ENCODE results near the gene SPON2. TPM values are rescaled to one million over a fixed set of nuclear protein-coding genes. Genes with fewer than 3 reads are reported as not detected.

SPON2 gene
- total RNA-seq (10 to 100 TPM; 13.6 to 39.8 (median 18.9) TPM), total RNA-seq (2.0 to 20.8 (median 10.4) reads per million in 29 experiments)
- total RNA-seq (2013), result 38.1 TPM

- Mint-ChIP-seq H3K4me1 (peaks cover 18 to 33% (median 26%) of the 10 kb centered on the region in 3 donors), H3K4me3 (peak within 1 kb of the TSS; percentile 36 to 73 (median 64)), H3K36me3 (no peaks in the 10 kb centered on the region), H3K9me3 (no peaks in the 10 kb centered on the region), H3K27ac (no peak within 1 kb of the TSS), H3K27me3 (peaks cover 6 to 20% of the 10 kb centered on the region in 2 donors)
- Histone ChIP-seq H3K4me3 (ENCODE audit: control insufficient read depth in 1 of 2, extremely low read depth in 1 of 2, low read length in 1 of 2) (peak within 1 kb of the TSS; percentile 48 to 63), H3K9me3 (no peaks in the 10 kb centered on the region), H3K36me3 (ENCODE audit: control insufficient read depth in 2 of 2, extremely low read depth in 1 of 2, insufficient read depth in 1 of 2, low read length in 1 of 2) (peaks cover 0 to 2% of the 10 kb centered on the region in 2 donors), H3K27ac (ENCODE audit: low read length) (no peak within 1 kb of the TSS), H3K27me3 (replicated peaks in 1 of 2; ENCODE audit: control insufficient read depth in 2 of 2, extremely low read depth in 1 of 2, insufficient read depth in 2 of 2, low read length in 1 of 2) (peaks cover 0 to 69% of the 10 kb centered on the region in 2 experiments), H3K4me1 (ENCODE audit: control insufficient read depth in 1 of 2, extremely low read depth in 1 of 2, insufficient read depth in 2 of 2, low read length in 2 of 2) (peaks cover 3 to 71% of the 10 kb centered on the region in 2 experiments)
- ChIA-PET CTCF (interaction anchor here in 1 of 2 donors (0.5 kb wide), 1 partner anchor 12 kb away, joined by 5 read pairs; no protein-coding TSS in a partner anchor), POLR2A (no interaction called here)
- no peak for ATAC-seq (replicated peaks in 1 of 4)
- WGBS (ENCODE audit: insufficient coverage), result 9% methylated on average over 45 of the region's 54 CpGs
- peak in 2 of 35 experiments; percentile 22 to 24 for DNase-seq
These were observed at the start of gene SPON2 for GRCh38 chr4:1172228-1172851. TSS of gene SPON2 (minus strand) at chr4:1172583.

GRCh38 chr4:1221155-1221870 is 48.9 kb upstream of the SPON2 start:
- 92% methylated on average over 30 of the region's 33 CpGs for WGBS (ENCODE audit: insufficient coverage)
- DNase-seq, result no peak
- H3K4me3 Mint-ChIP-seq, result no peak overlapping the region

GRCh38 chr4:1220566-1220965 is 48.2 kb upstream of the SPON2 start:
- H3K36me3 ChIP-seq (ENCODE audit: control insufficient read depth in 2 of 2, extremely low read depth in 1 of 2, insufficient read depth in 1 of 2, low read length in 1 of 2), result peaks cover 24 to 43% of the 10 kb centered on the region in 2 donors
- H3K27me3 ChIP-seq (replicated peaks in 1 of 2; ENCODE audit: control insufficient read depth in 2 of 2, extremely low read depth in 1 of 2, insufficient read depth in 2 of 2, low read length in 1 of 2), result no peaks in the 10 kb centered on the region
- peaks cover 33% of the 10 kb centered on the region for H3K36me3 Mint-ChIP-seq
- no peak overlapping the region for H3K4me3 Mint-ChIP-seq
- no peaks in the 10 kb centered on the region for H3K9me3 ChIP-seq
- ChIA-PET POLR2A (no interaction called here), CTCF (no interaction called here)
- H3K27ac ChIP-seq (ENCODE audit: low read length), result no peak overlapping the region
- H3K4me1 ChIP-seq (ENCODE audit: control insufficient read depth in 1 of 2, extremely low read depth in 1 of 2, insufficient read depth in 2 of 2, low read length in 2 of 2), result peaks cover 8 to 46% of the 10 kb centered on the region in 2 experiments
- no peak overlapping the region for H3K4me3 ChIP-seq (ENCODE audit: control insufficient read depth in 1 of 2, extremely low read depth in 1 of 2, low read length in 1 of 2)
- DNase-seq (no peak), ATAC-seq (replicated peaks in 1 of 4) (no peak)
- no peak overlapping the region for H3K27ac Mint-ChIP-seq
- H3K9me3 Mint-ChIP-seq, result no peaks in the 10 kb centered on the region
- WGBS (ENCODE audit: insufficient coverage), result 95% methylated on average over 16 of the region's 16 CpGs
- no peaks in the 10 kb centered on the region for H3K27me3 Mint-ChIP-seq
- H3K4me1 Mint-ChIP-seq, result peaks cover 42 to 50% (median 42%) of the 10 kb centered on the region in 3 donors

More at GRCh38 chr4:1221155-1221870, 48.9 kb upstream of the SPON2 start:
- H3K36me3 ChIP-seq (ENCODE audit: control insufficient read depth in 2 of 2, extremely low read depth in 1 of 2, insufficient read depth in 1 of 2, low read length in 1 of 2), result peaks cover 24 to 43% of the 10 kb centered on the region in 2 donors
- H3K4me3 ChIP-seq (ENCODE audit: control insufficient read depth in 1 of 2, extremely low read depth in 1 of 2, low read length in 1 of 2), result no peak overlapping the region
- Mint-ChIP-seq H3K27ac (peak overlapping the region in 1 of 2 donors; percentile 4), H3K27me3 (no peaks in the 10 kb centered on the region), H3K36me3 (peaks cover 33% of the 10 kb centered on the region), H3K4me1 (peaks cover 38 to 44% (median 42%) of the 10 kb centered on the region in 3 donors), H3K9me3 (no peaks in the 10 kb centered on the region)
- no peaks in the 10 kb centered on the region for H3K27me3 ChIP-seq (replicated peaks in 1 of 2; ENCODE audit: control insufficient read depth in 2 of 2, extremely low read depth in 1 of 2, insufficient read depth in 2 of 2, low read length in 1 of 2)
- no peak for ATAC-seq (replicated peaks in 1 of 4)
- H3K9me3 ChIP-seq, result no peaks in the 10 kb centered on the region
- H3K27ac ChIP-seq (ENCODE audit: low read length), result no peak overlapping the region
- H3K4me1 ChIP-seq (ENCODE audit: control insufficient read depth in 1 of 2, extremely low read depth in 1 of 2, insufficient read depth in 2 of 2, low read length in 2 of 2), result peaks cover 5 to 39% of the 10 kb centered on the region in 2 experiments
- ChIA-PET POLR2A (interaction anchor here in 1 of 2 donors (0.6 kb wide), 1 partner anchor 441 kb away, joined by 9 read pairs; no protein-coding TSS in a partner anchor), CTCF (interaction anchor here in 1 of 2 donors (0.5 kb wide), 1 partner anchor 1156 kb away, joined by 4 read pairs; no protein-coding TSS in a partner anchor)

GRCh38 chr4:1219566-1219950 is 47.2 kb upstream of the SPON2 start:
- no peak for ATAC-seq (replicated peaks in 1 of 4)
- Histone ChIP-seq H3K4me1 (ENCODE audit: control insufficient read depth in 1 of 2, extremely low read depth in 1 of 2, insufficient read depth in 2 of 2, low read length in 2 of 2) (peaks cover 8 to 56% of the 10 kb centered on the region in 2 experiments), H3K4me3 (ENCODE audit: control insufficient read depth in 1 of 2, extremely low read depth in 1 of 2, low read length in 1 of 2) (no peak overlapping the region), H3K9me3 (no peaks in the 10 kb centered on the region), H3K36me3 (ENCODE audit: control insufficient read depth in 2 of 2, extremely low read depth in 1 of 2, insufficient read depth in 1 of 2, low read length in 1 of 2) (peaks cover 17 to 43% of the 10 kb centered on the region in 2 donors), H3K27me3 (replicated peaks in 1 of 2; ENCODE audit: control insufficient read depth in 2 of 2, extremely low read depth in 1 of 2, insufficient read depth in 2 of 2, low read length in 1 of 2) (no peaks in the 10 kb centered on the region), H3K27ac (ENCODE audit: low read length) (no peak overlapping the region)
- 83% methylated on average over 1 of the region's 7 CpGs for WGBS (ENCODE audit: insufficient coverage)
- H3K27ac Mint-ChIP-seq, result peak overlapping the region; percentile 30 to 71
- H3K27me3 Mint-ChIP-seq, result no peaks in the 10 kb centered on the region
- H3K4me3 Mint-ChIP-seq, result no peak overlapping the region
- no peaks in the 10 kb centered on the region for H3K9me3 Mint-ChIP-seq
- peaks cover 28% of the 10 kb centered on the region for H3K36me3 Mint-ChIP-seq
- peaks cover 42 to 51% (median 45%) of the 10 kb centered on the region in 3 donors for H3K4me1 Mint-ChIP-seq
- POLR2A ChIA-PET, result no interaction called here
- DNase-seq, result no peak
- CTCF ChIA-PET, result interaction anchor here in 1 of 2 donors (0.6 kb wide), 1 partner anchor 88 kb away, joined by 3 read pairs; no protein-coding TSS in a partner anchor

GRCh38 chr4:1218634-1219565 is 46.5 kb upstream of the SPON2 start:
- Histone ChIP-seq H3K27ac (ENCODE audit: low read length) (no peak overlapping the region), H3K36me3 (ENCODE audit: control insufficient read depth in 2 of 2, extremely low read depth in 1 of 2, insufficient read depth in 1 of 2, low read length in 1 of 2) (peaks cover 19 to 43% of the 10 kb centered on the region in 2 donors), H3K4me3 (ENCODE audit: control insufficient read depth in 1 of 2, extremely low read depth in 1 of 2, low read length in 1 of 2) (no peak overlapping the region), H3K4me1 (ENCODE audit: control insufficient read depth in 1 of 2, extremely low read depth in 1 of 2, insufficient read depth in 2 of 2, low read length in 2 of 2) (peaks cover 8 to 54% of the 10 kb centered on the region in 2 experiments), H3K27me3 (replicated peaks in 1 of 2; ENCODE audit: control insufficient read depth in 2 of 2, extremely low read depth in 1 of 2, insufficient read depth in 2 of 2, low read length in 1 of 2) (no peaks in the 10 kb centered on the region), H3K9me3 (no peaks in the 10 kb centered on the region)
- ChIA-PET CTCF (interaction anchor here in 1 of 2 donors (0.6 to 0.7 kb wide), 2 partner anchors 53 to 87 kb away, joined by 3 read pairs; no protein-coding TSS in a partner anchor), POLR2A (no interaction called here)
- DNase-seq, result no peak
- peak overlapping the region; percentile 41 to 71 for H3K27ac Mint-ChIP-seq
- no peaks in the 10 kb centered on the region for H3K9me3 Mint-ChIP-seq
- H3K27me3 Mint-ChIP-seq, result no peaks in the 10 kb centered on the region
- peak overlapping the region in 2 of 3 donors; percentile 12 to 21 for H3K4me3 Mint-ChIP-seq
- 79% methylated on average over 2 of the region's 21 CpGs for WGBS (ENCODE audit: insufficient coverage)
- peaks cover 22% of the 10 kb centered on the region for H3K36me3 Mint-ChIP-seq
- H3K4me1 Mint-ChIP-seq, result peaks cover 39 to 49% (median 45%) of the 10 kb centered on the region in 3 donors
- no peak for ATAC-seq (replicated peaks in 1 of 4)

Measured in T-cell (primary cell).